PC-3 (cell line): ENCODE data around the gene AGBL1. TPM values are rescaled to one million over a fixed set of nuclear protein-coding genes. Genes with fewer than 3 reads are reported as not detected.

Experiments
- ATAC-seq: fragments of 200-7000 bp; cut with Tn5 transposase; 2 replicates; pipeline ENCODE4 v1.9.1; 2020; ENCODE audit warnings: mild to moderate bottlenecking, moderate library complexity
- BruUV-seq: library from RNA; stranded (reverse); fragments of 400-500 nt; replicated peaks from 2 replicates; lab custom pipeline; 2021; lab: Mats Ljungman, UMichigan
- CTCF ChIA-PET: fragments of 300-600 bp; sonication (Branson Sonifier 250); formaldehyde crosslinking; loops from one replicate; lab custom pipeline; 2022; ENCODE audit warnings: antibody characterized with exemption; lab: Charles Lee
- POLR2A ChIA-PET: fragments of 300-600 bp; sonication (Branson Sonifier 250); formaldehyde crosslinking; loops from one replicate; lab custom pipeline; 2022; ENCODE audit warnings: antibody characterized with exemption; ENCODE audit not compliant: unreplicated experiment; lab: Charles Lee
- DNase-seq: peaks from one replicate; pipeline ENCODE4 v3.0.0-alpha.2; 2015
- H2AFZ ChIP-seq: fragments of 300-600 bp; sonication (generic); 2 replicates; pipeline ENCODE4 v1.6.0; 2016; ENCODE audit warnings: antibody characterized with exemption, low read length
- H3F3A ChIP-seq: fragments of 300-600 bp; sonication (generic); one replicate; pipeline ENCODE4 v1.6.0; 2017; ENCODE audit warnings: antibody characterized with exemption, low read length, control low read depth, mild to moderate bottlenecking; ENCODE audit not compliant: unreplicated experiment
- H3K27ac ChIP-seq: fragments of 300-600 bp; sonication (generic); 2 replicates; pipeline ENCODE4 v1.5.1; 2016; ENCODE audit warnings: mild to moderate bottlenecking, low read length
- H3K27me3 ChIP-seq: fragments of 300-600 bp; sonication (generic); 2 replicates; pipeline ENCODE4 v1.6.1; 2016; ENCODE audit warnings: low read length, mixed read lengths
- H3K36me3 ChIP-seq: fragments of 300-600 bp; sonication (generic); 2 replicates; pipeline ENCODE4 v1.6.1; 2016; ENCODE audit warnings: low read depth, mixed run types, low read length, mixed read lengths
- H3K4me1 ChIP-seq: fragments of 300-600 bp; sonication (generic); 2 replicates; pipeline ENCODE4 v1.5.1; 2016; ENCODE audit warnings: low read length; ENCODE audit not compliant: insufficient read depth
- H3K4me2 ChIP-seq: fragments of 300-600 bp; sonication (generic); 2 replicates; pipeline ENCODE4 v1.6.0; 2016; ENCODE audit warnings: low read length
- H3K4me3 ChIP-seq: fragments of 300-600 bp; sonication (generic); 2 replicates; pipeline ENCODE4 v1.5.1; 2016; ENCODE audit warnings: mild to moderate bottlenecking, low read length, mixed read lengths
- H3K79me2 ChIP-seq: fragments of 300-600 bp; sonication (generic); 2 replicates; pipeline ENCODE4 v1.6.1; 2017; ENCODE audit warnings: low read length, mixed read lengths
- H3K9ac ChIP-seq: fragments of 300-600 bp; sonication (generic); 2 replicates; pipeline ENCODE4 v1.6.0; 2016; ENCODE audit warnings: mild to moderate bottlenecking, low read length
- H3K9me2 ChIP-seq: fragments of 300-600 bp; sonication (generic); replicated peaks from 2 replicates; pipeline ENCODE4 v1.6.1; 2016; ENCODE audit warnings: mixed run types, low read length, mixed read lengths
- H3K9me3 ChIP-seq: fragments of 300-600 bp; sonication (generic); 2 replicates; pipeline ENCODE4 v1.6.1; 2016; ENCODE audit warnings: low read length, mixed read lengths
- H4K20me1 ChIP-seq: fragments of 300-600 bp; sonication (generic); 2 replicates; pipeline ENCODE4 v1.6.1; 2016; ENCODE audit warnings: low read length, mixed read lengths
- EZH2 ChIP-seq: fragments of 300-600 bp; sonication (generic); IDR thresholded peaks from one replicate; pipeline ENCODE4 v1.6.1; 2017; ENCODE audit warnings: antibody characterized with exemption, mild to moderate bottlenecking, low read length; ENCODE audit not compliant: unreplicated experiment
- EZH2phosphoT487 ChIP-seq: fragments of 300-600 bp; sonication (generic); IDR thresholded peaks from 2 replicates; pipeline ENCODE4 v1.6.1; 2018; ENCODE audit warnings: mild to moderate bottlenecking, antibody characterized with exemption, low read length, borderline replicate concordance
- intact Hi-C: fragments of 100-400 bp; cut with micrococcal nuclease; formaldehyde crosslinking; loops from 2 replicates; pipeline ENCODE4 v1.9.0; 2023
- total RNA-seq: library from RNA; depleted of rRNA; stranded (reverse); fragments of >200 nt; gene quantifications from 2 replicates; pipeline ENCODE4 v1.2.3, GENCODE V29; 2014
- TF ChIP-seq, protein P1 (sequence below): fragments of 300-600 bp; sonication (generic); conservative IDR thresholded peaks from 2 replicates; pipeline ENCODE4 v1.5.1; 2017; ENCODE audit warnings: antibody characterized with exemption, low read depth, mild to moderate bottlenecking, low read length

AGBL1 gene
- total RNA-seq, 1 experiment from 2014 or later, result not detected

DNA sequence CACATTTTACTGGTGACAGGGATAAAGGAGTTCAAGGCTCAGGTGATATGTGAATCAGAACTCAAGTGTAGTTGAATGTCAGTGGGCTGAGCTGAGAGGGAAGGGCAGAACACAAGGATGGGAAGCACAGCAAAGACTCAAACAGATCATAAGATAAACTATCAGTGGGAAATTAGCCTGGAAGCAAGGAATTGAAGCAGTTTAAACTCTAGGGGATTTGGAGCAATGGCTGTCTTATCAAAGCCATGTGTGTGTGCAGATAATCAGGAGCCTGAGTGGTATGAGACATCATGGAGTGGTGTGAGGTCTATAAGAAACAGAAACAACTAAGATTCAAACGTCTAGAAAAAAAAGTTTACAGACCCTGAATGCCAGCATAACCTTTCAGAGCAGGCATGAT, 634.6 kb downstream of the AGBL1 start:
- BruUV-seq, result no TSS peak
- no peak for ATAC-seq
- Histone ChIP-seq H2AFZ (no peak overlapping the region), H3K27me3 (no peaks in the 10 kb centered on the region), H3K9ac (no peak overlapping the region), H3F3A (no peaks in the 10 kb centered on the region), H3K27ac (no peak overlapping the region), H4K20me1 (no peaks in the 10 kb centered on the region), H3K4me1 (no peaks in the 10 kb centered on the region), H3K9me3 (no peaks in the 10 kb centered on the region), H3K36me3 (no peaks in the 10 kb centered on the region), H3K4me2 (no peak overlapping the region), H3K9me2 (no peaks in the 10 kb centered on the region), H3K4me3 (no peak overlapping the region), H3K79me2 (no peaks in the 10 kb centered on the region)
- no peak for DNase-seq
- intact Hi-C loops, result no loop called here
- TF ChIP-seq, protein P1, sequence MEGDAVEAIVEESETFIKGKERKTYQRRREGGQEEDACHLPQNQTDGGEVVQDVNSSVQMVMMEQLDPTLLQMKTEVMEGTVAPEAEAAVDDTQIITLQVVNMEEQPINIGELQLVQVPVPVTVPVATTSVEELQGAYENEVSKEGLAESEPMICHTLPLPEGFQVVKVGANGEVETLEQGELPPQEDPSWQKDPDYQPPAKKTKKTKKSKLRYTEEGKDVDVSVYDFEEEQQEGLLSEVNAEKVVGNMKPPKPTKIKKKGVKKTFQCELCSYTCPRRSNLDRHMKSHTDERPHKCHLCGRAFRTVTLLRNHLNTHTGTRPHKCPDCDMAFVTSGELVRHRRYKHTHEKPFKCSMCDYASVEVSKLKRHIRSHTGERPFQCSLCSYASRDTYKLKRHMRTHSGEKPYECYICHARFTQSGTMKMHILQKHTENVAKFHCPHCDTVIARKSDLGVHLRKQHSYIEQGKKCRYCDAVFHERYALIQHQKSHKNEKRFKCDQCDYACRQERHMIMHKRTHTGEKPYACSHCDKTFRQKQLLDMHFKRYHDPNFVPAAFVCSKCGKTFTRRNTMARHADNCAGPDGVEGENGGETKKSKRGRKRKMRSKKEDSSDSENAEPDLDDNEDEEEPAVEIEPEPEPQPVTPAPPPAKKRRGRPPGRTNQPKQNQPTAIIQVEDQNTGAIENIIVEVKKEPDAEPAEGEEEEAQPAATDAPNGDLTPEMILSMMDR, result no peak
- TF ChIP-seq EZH2 (no peak), EZH2phosphoT487 (no peak)
- CTCF ChIA-PET, result no interaction called here
- POLR2A ChIA-PET, result no interaction called here

DNA sequence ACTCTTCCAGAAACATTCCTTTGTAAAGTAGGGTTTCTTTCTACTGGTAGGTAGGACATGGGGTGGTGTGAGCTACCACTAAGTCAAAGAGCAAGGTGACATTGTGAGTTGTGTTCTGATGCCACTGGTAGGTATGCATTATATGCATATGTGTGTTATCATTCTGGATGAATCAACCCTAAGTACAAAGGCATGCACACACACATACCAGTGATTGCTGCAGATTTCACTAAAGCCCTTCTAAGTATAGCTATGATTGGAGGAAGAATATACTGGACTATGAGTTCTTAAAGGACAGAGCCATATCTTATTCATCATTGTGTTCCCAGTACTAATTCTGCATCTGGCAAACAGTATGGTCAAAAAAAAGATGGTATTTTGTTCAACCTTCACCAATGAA, 646.0 kb downstream of the AGBL1 start:
- H2AFZ ChIP-seq, result no peak overlapping the region
- H3K4me1 ChIP-seq, result no peaks in the 10 kb centered on the region
- ChIA-PET CTCF (no interaction called here), POLR2A (no interaction called here)
- no peaks in the 10 kb centered on the region for H3K9me3 ChIP-seq
- no peak overlapping the region for H3K27ac ChIP-seq
- H3F3A ChIP-seq, result no peaks in the 10 kb centered on the region
- no peak overlapping the region for H3K9ac ChIP-seq
- H3K27me3 ChIP-seq, result no peaks in the 10 kb centered on the region
- no peak for TF ChIP-seq EZH2phosphoT487
- TF ChIP-seq EZH2, result no peak
- TF ChIP-seq, protein P1, result no peak
- BruUV-seq, result no TSS peak
- no peaks in the 10 kb centered on the region for H3K36me3 ChIP-seq
- intact Hi-C loops, result no loop called here
- DNase-seq, result no peak
- ATAC-seq, result no peak
- no peaks in the 10 kb centered on the region for H4K20me1 ChIP-seq
- no peaks in the 10 kb centered on the region for H3K79me2 ChIP-seq
- no peaks in the 10 kb centered on the region for H3K9me2 ChIP-seq
- H3K4me2 ChIP-seq, result no peak overlapping the region
- H3K4me3 ChIP-seq, result no peak overlapping the region

DNA sequence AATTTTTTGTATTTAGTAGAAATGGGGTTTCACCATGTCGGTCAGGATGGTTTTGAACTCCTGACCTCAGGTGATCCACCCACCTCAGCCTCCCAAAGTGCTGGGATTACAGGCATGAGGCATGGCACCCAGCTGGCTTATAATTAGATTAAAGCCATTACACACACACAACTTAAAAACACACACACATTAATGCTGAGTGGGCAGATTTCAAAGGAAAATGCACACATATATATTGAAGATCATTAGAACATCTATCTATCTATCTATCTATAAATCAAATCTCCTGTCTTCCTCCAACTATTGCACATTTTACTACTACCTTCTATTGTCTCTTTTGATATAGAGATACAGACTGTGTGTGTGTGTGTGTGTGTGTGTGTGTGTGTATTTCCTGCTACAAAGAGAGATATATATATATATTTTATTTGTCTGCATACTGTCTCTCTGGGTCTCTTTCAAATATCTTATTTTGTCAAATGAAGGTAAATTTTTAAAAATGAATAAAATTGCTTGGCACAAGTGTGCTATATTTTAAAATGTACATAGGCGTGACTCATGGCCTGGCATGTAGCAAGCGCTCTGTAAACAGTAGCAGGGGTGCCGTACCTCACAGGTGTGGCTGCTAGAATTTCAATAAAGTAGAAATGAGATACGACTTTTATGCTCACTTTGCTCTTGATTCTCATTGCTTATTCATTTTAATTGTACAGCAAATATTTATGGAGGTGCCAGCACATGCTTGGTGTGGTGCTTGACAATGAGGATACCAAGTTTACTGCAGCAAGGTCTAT, 655.8 kb downstream of the AGBL1 start:
- Histone ChIP-seq H3K27me3 (no peaks in the 10 kb centered on the region), H2AFZ (no peak overlapping the region), H3K9ac (no peak overlapping the region), H3K27ac (no peak overlapping the region), H3K4me2 (no peak overlapping the region), H3K79me2 (no peaks in the 10 kb centered on the region), H3K9me3 (no peaks in the 10 kb centered on the region), H3K9me2 (no peaks in the 10 kb centered on the region), H3F3A (no peaks in the 10 kb centered on the region), H3K4me3 (no peak overlapping the region), H4K20me1 (no peaks in the 10 kb centered on the region), H3K36me3 (no peaks in the 10 kb centered on the region), H3K4me1 (no peaks in the 10 kb centered on the region; the same call in 1 of the 2 replicates)
- BruUV-seq, result no TSS peak
- no peak for TF ChIP-seq EZH2
- TF ChIP-seq, protein P1, result no peak
- no peak for TF ChIP-seq EZH2phosphoT487
- ChIA-PET POLR2A (no interaction called here), CTCF (no interaction called here)
- intact Hi-C loops, result no loop called here
- ATAC-seq (0 out of 2 replicates have a peak, but pooled peaks have one; percentile 11), DNase-seq (peak; percentile 64)
